Measurements from ENCODE around the gene MMP13.
"Not testable (repeated sequence)": the region's sequence is repeated elsewhere in the genome, so short reads cannot be mapped to it uniquely, and the experiment has no call there.

Gene MMP13

GRCh38 chr11:102934735-102935134 lies 20.8 kb downstream of the MMP13 start:
- no peak for DNase-seq

GRCh38 chr11:102933627-102934026 lies 21.9 kb downstream of the MMP13 start:
- DNase-seq, result no peak

GRCh38 chr11:102932678-102933077 lies 22.9 kb downstream of the MMP13 start:
- no peak for DNase-seq

GRCh38 chr11:102930451-102930850 lies 25.1 kb downstream of the MMP13 start:
- no peak for DNase-seq

- no peak for DNase-seq
Measured at GRCh38 chr11:102929972-102930371, 25.6 kb downstream of the MMP13 start.

GRCh38 chr11:102929166-102929565 lies 26.4 kb downstream of the MMP13 start:
- no peak for DNase-seq

- DNase-seq, result no peak
Measured at GRCh38 chr11:102928247-102928646, 27.3 kb downstream of the MMP13 start.

- no peak for DNase-seq
Measured at GRCh38 chr11:102927624-102927990, 27.9 kb downstream of the MMP13 start.

GRCh38 chr11:102926961-102927623 lies 28.4 kb downstream of the MMP13 start:
- no peak for DNase-seq

- no peak for DNase-seq
Measured at GRCh38 chr11:102926517-102926916, 29.0 kb downstream of the MMP13 start.

- no peak for DNase-seq
Measured at GRCh38 chr11:102925988-102926387, 29.5 kb downstream of the MMP13 start.

- DNase-seq, result no peak
Measured at GRCh38 chr11:102924851-102925380, 30.6 kb downstream of the MMP13 start.

- no peak for DNase-seq
Measured at GRCh38 chr11:102921587-102922220, 33.8 kb downstream of the MMP13 start.

GRCh38 chr11:102920118-102920684 lies 35.3 kb downstream of the MMP13 start:
- no peak for DNase-seq

GRCh38 chr11:102915044-102915375 lies 40.5 kb downstream of the MMP13 start:
- DNase-seq, result no peak

- DNase-seq, result no peak
Measured at GRCh38 chr11:102914238-102915043, 41.1 kb downstream of the MMP13 start.

GRCh38 chr11:102912482-102912830 lies 43.1 kb downstream of the MMP13 start:
- no peak for DNase-seq

GRCh38 chr11:102911758-102912481 lies 43.6 kb downstream of the MMP13 start:
- no peak for DNase-seq

- DNase-seq, result not testable (repeated sequence)
Measured at GRCh38 chr11:102905848-102906247, 49.7 kb downstream of the MMP13 start.

- DNase-seq, result not testable (repeated sequence)
Measured at GRCh38 chr11:102903895-102904294, 51.6 kb downstream of the MMP13 start.

- no peak for DNase-seq
Measured at GRCh38 chr11:102900346-102900745, 55.2 kb downstream of the MMP13 start.

Measured in RPMI8226 (cell line).